Duodenal mucosa (tissue), 2 donors: ENCODE measurements around the gene PKD2.

Experiments
- H3K27ac ChIP-seq: one replicate; pipeline ENCODE4 v1.7.0; 2013; ENCODE audit warnings: low read depth, low read length
- H3K27me3 ChIP-seq, 2 donors: one replicate each; pipeline ENCODE4 v1.7.0; 2013; ENCODE audit warnings: low read length in 2 of 2, control low read depth in 1 of 2; ENCODE audit not compliant: insufficient read depth in 2 of 2, control insufficient read depth in 1 of 2
- H3K36me3 ChIP-seq, 2 donors: one replicate each; pipeline ENCODE4 v1.7.0; 2013; ENCODE audit warnings: low read length in 2 of 2, control low read depth in 1 of 2; ENCODE audit not compliant: insufficient read depth in 2 of 2, control insufficient read depth in 1 of 2
- H3K4me1 ChIP-seq, 2 donors: one replicate each; pipeline ENCODE4 v1.7.0; 2013; ENCODE audit warnings: low read length in 2 of 2, control low read depth in 1 of 2; ENCODE audit not compliant: insufficient read depth in 2 of 2, control insufficient read depth in 1 of 2
- H3K4me3 ChIP-seq, 2 donors: one replicate each; pipeline ENCODE4 v1.7.0; 2013; ENCODE audit warnings: low read length in 2 of 2, low read depth in 1 of 2
- H3K9ac ChIP-seq, 2 donors: one replicate each; pipeline ENCODE4 v1.7.0; 2013; ENCODE audit warnings: low read length in 2 of 2, low read depth in 1 of 2
- H3K9me3 ChIP-seq, 2 donors: one replicate each; pipeline ENCODE4 v1.7.0; 2013; ENCODE audit warnings: low read length in 2 of 2, control low read depth in 1 of 2; ENCODE audit not compliant: control insufficient read depth in 1 of 2

Gene PKD2

GRCh38 chr4:88008122-88008742, 797 bp downstream of the PKD2 start:
- H3K9ac ChIP-seq, result peak overlapping the region; percentile 12 to 60
- H3K9me3 ChIP-seq, result no peaks in the 10 kb centered on the region
- no peaks in the 10 kb centered on the region for H3K36me3 ChIP-seq
- H3K27ac ChIP-seq, result peak overlapping the region; percentile 49
- H3K4me1 ChIP-seq, result peaks cover 9 to 12% of the 10 kb centered on the region in 2 donors
- H3K4me3 ChIP-seq, result peak overlapping the region; percentile 74 to 83
- H3K27me3 ChIP-seq, result no peaks in the 10 kb centered on the region

- Histone ChIP-seq H3K4me3 (peak overlapping the region; percentile 74 to 83), H3K9me3 (no peaks in the 10 kb centered on the region), H3K27me3 (no peaks in the 10 kb centered on the region), H3K9ac (peak overlapping the region in 1 of 2 donors; percentile 12), H3K4me1 (peaks cover 9 to 12% of the 10 kb centered on the region in 2 donors), H3K36me3 (no peaks in the 10 kb centered on the region), H3K27ac (no peak overlapping the region)
Measured at GRCh38 chr4:88008743-88009171, 1.3 kb downstream of the PKD2 start.

DNA sequence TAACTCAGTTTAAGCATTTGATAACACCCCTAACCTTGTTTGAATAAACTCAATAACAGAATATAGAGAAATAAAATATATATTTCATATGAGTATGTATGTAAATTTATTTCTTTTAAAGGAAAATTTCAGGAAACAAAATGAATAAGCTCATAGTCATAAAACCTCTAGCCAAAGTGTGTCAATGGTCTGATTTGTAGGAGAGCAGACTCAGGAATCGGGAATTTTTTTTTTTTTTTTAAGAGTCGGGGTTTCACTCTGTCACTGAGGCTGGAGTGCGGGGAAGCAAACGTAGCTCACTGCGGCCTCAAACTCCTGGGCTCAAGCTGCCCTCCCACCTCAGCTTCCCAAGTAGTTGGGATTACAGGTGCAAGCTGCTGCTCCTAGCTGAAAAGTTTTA, 2.4 kb downstream of the PKD2 start:
- Histone ChIP-seq H3K4me3 (no peak overlapping the region), H3K9ac (no peak overlapping the region), H3K9me3 (no peaks in the 10 kb centered on the region), H3K27ac (no peak overlapping the region), H3K36me3 (no peaks in the 10 kb centered on the region), H3K4me1 (peaks cover 9 to 12% of the 10 kb centered on the region in 2 donors), H3K27me3 (no peaks in the 10 kb centered on the region)

GRCh38 chr4:88010966-88011365, 3.5 kb downstream of the PKD2 start:
- Histone ChIP-seq H3K9me3 (no peaks in the 10 kb centered on the region), H3K36me3 (no peaks in the 10 kb centered on the region), H3K4me1 (peaks cover 9 to 12% of the 10 kb centered on the region in 2 donors), H3K4me3 (no peak overlapping the region), H3K9ac (no peak overlapping the region), H3K27me3 (no peaks in the 10 kb centered on the region), H3K27ac (no peak overlapping the region)

DNA sequence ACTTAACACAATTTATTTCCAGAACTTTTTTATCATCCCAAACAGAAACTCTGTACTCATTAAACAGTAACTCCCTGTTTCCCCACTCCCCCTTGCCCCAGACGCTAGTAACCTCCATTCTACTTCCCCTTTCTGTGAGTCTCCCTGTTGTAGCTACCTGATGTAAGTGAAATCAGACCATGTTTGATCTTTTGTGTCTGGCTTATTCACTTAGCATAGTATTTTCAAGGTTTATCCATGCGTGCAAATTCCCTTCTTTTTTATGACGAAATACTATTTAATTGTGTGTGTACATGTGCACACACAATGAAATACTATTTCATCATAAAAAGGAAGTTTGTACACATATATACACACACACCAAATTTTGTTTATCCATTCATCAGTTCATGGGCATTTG, 5.2 kb downstream of the PKD2 start:
- H3K27ac ChIP-seq, result no peak overlapping the region
- no peaks in the 10 kb centered on the region for H3K36me3 ChIP-seq
- H3K4me1 ChIP-seq, result peaks cover 9 to 12% of the 10 kb centered on the region in 2 donors
- no peaks in the 10 kb centered on the region for H3K9me3 ChIP-seq
- no peaks in the 10 kb centered on the region for H3K27me3 ChIP-seq
- H3K4me3 ChIP-seq, result no peak overlapping the region
- H3K9ac ChIP-seq, result no peak overlapping the region

- Histone ChIP-seq H3K4me3 (no peak overlapping the region), H3K9me3 (no peaks in the 10 kb centered on the region), H3K27ac (no peak overlapping the region), H3K9ac (no peak overlapping the region), H3K36me3 (no peaks in the 10 kb centered on the region), H3K4me1 (peaks cover 0 to 10% of the 10 kb centered on the region in 2 donors), H3K27me3 (no peaks in the 10 kb centered on the region)
Measured at GRCh38 chr4:88014386-88014905, 7.0 kb downstream of the PKD2 start.

GRCh38 chr4:88015659-88016295, 8.3 kb downstream of the PKD2 start:
- Histone ChIP-seq H3K27me3 (no peaks in the 10 kb centered on the region), H3K9ac (no peak overlapping the region), H3K9me3 (no peaks in the 10 kb centered on the region), H3K27ac (no peak overlapping the region), H3K4me1 (peaks cover 0 to 10% of the 10 kb centered on the region in 2 donors), H3K4me3 (no peak overlapping the region), H3K36me3 (no peaks in the 10 kb centered on the region)

GRCh38 chr4:88017516-88018297, 10.3 kb downstream of the PKD2 start:
- Histone ChIP-seq H3K9ac (no peak overlapping the region), H3K9me3 (no peaks in the 10 kb centered on the region), H3K27me3 (no peaks in the 10 kb centered on the region), H3K36me3 (peaks cover 0 to 4% of the 10 kb centered on the region in 2 donors), H3K4me1 (peaks cover 0 to 10% of the 10 kb centered on the region in 2 donors), H3K4me3 (no peak overlapping the region), H3K27ac (peak overlapping the region; percentile 34)

GRCh38 chr4:88018466-88018865, 11.0 kb downstream of the PKD2 start:
- no peak overlapping the region for H3K4me3 ChIP-seq
- H3K9ac ChIP-seq, result no peak overlapping the region
- H3K36me3 ChIP-seq, result peaks cover 0 to 4% of the 10 kb centered on the region in 2 donors
- peaks cover 0 to 5% of the 10 kb centered on the region in 2 donors for H3K4me1 ChIP-seq
- H3K27ac ChIP-seq, result peak overlapping the region; percentile 52
- no peaks in the 10 kb centered on the region for H3K27me3 ChIP-seq
- no peaks in the 10 kb centered on the region for H3K9me3 ChIP-seq

- no peak overlapping the region for H3K27ac ChIP-seq
- H3K9me3 ChIP-seq, result peaks cover 5 to 6% of the 10 kb centered on the region in 2 donors
- H3K27me3 ChIP-seq, result no peaks in the 10 kb centered on the region
- peaks cover 0 to 5% of the 10 kb centered on the region in 2 donors for H3K4me1 ChIP-seq
- no peak overlapping the region for H3K4me3 ChIP-seq
- peaks cover 0 to 4% of the 10 kb centered on the region in 2 donors for H3K36me3 ChIP-seq
- no peak overlapping the region for H3K9ac ChIP-seq
Measured at GRCh38 chr4:88021824-88022223, 14.4 kb downstream of the PKD2 start.
